HG02678 (cell line): ENCODE data around the gene ZPBP2.
"Not testable (repeated sequence)": the region's sequence is repeated elsewhere in the genome, so short reads cannot be mapped to it uniquely, and the experiment has no call there.

Experiments
- ATAC-seq: cut with Tn5 transposase; IDR thresholded peaks from one replicate; pipeline ENCODE4 v1.9.1; 2021; ENCODE audit warnings: mild to moderate bottlenecking, moderate library complexity; ENCODE audit not compliant: unreplicated experiment

The ZPBP2 gene, protein sequence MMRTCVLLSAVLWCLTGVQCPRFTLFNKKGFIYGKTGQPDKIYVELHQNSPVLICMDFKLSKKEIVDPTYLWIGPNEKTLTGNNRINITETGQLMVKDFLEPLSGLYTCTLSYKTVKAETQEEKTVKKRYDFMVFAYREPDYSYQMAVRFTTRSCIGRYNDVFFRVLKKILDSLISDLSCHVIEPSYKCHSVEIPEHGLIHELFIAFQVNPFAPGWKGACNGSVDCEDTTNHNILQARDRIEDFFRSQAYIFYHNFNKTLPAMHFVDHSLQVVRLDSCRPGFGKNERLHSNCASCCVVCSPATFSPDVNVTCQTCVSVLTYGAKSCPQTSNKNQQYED

GRCh38 chr17:39867880-39868553 is at the start of gene ZPBP2:
TSS of gene ZPBP2 (plus strand) at chr17:39868202. CDS start at chr17:39868355, 153 bp downstream.
- ATAC-seq, result no peak

GRCh38 chr17:39818358-39819000 is 49.5 kb upstream of the ZPBP2 start:
- ATAC-seq, result no peak

- no peak for ATAC-seq
Observed at GRCh38 chr17:39820541-39820940, 47.5 kb upstream of the ZPBP2 start.

GRCh38 chr17:39820987-39821386 is 47.0 kb upstream of the ZPBP2 start:
- ATAC-seq, result no peak

- ATAC-seq, result no peak
Observed at GRCh38 chr17:39822051-39822451, 46.0 kb upstream of the ZPBP2 start.

DNA sequence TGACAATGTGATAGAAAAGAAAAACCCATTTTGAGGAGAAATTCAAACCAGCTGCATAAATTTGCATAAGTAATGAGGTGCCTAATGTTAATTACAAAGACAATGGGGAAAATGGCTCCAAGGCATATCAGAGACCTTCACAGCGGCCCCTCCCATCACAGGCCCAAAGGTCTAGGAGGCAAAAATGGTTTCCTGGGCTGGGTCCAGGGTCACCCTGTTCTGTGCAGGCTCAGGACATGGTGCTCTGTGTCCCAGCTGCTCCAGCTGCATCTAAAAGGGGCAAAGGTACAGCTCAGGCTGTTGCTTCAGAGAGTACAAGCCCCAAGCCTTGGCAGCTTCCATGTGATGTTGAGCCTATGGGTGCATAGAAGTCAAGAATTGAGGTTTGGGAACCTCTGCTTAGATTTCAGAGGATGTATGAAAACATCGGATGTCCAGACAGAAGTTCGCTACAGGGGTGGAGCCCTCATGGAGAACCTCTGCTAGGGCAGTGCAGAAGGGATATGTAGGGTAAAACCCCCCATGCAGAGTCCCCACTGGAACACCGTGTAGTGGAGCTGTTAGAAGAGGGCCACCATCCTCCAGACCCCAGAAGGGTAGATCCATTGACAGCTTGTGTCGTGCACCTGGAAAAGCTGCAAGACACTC is 44.5 kb upstream of the ZPBP2 start:
- no peak for ATAC-seq

DNA sequence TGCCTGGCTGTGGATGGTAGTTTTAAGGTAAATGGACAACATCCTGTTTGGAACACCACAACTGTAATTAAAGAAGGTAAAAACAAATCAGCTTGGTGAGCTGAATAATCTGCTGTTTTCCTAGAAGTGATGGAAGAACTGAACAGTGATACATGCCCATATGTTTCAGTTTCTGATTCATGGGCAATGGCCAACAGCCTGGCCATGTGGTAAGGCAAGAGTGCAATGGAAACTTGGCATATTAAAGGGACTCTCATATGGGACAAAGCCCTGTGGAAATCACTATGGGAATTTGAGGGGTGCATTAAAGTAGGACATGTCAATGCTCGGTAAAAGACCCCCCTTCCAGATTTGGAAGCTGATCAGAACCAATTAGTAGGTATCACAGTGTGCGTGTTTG is 41.7 kb upstream of the ZPBP2 start:
- ATAC-seq, result no peak

GRCh38 chr17:39828443-39828842 is 39.6 kb upstream of the ZPBP2 start:
- no peak for ATAC-seq

GRCh38 chr17:39831588-39831987 is 36.4 kb upstream of the ZPBP2 start:
- no peak for ATAC-seq

DNA sequence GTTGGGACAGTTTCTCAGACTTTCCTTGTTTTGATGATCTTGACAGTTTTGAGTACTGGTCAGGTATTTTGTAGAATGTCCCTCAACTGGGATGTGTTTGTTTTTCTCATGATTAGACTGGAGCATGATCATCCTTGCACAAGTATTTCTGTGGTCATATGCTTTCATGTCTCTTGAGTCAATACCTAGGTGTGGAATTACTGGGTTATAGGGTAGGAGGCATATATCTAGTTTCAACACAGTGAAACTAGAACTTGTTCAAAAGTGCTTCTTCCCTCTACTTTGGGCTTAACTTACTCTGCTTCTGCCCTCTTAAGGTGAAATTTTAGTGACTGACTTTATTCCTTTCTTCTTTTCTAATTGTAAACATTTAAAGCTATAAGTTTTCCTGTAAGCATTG is 34.0 kb upstream of the ZPBP2 start:
- no peak for ATAC-seq

DNA sequence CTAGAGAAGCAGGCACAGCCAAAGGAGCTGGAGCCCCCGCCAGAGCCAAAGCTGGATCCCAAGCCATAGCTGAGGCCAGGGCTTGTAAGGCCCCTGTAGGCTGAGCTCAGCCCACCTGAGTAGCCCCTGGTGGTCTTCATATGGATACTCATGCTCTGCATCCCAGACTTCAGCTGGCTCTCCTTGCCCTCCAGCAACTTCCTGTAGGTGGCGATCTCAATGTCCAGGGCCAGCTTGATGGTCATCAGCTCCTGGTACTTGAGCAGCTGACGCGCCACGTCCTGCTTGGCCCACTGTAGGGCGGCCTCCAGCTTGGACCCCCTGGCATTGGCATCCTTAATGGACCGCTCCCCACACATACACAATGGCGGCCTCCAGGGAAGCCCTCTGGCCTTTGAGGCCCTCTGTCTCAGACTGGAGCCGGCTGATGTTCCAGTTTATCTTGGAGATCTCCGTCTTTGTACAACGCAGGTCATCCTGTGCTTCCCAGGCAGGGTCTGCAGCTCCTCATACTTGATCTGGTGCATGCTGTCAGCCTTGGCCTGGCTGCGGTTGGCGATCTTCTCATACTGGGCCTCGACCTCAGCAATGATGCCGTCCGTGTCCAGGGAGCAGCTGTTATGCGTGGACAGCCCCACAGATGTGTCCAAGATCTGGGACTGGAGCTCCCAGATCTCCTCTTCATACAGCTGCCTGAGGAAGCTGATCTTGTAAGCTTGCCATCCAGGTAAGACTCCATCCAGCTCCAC is 32.8 kb upstream of the ZPBP2 start:
- no peak for ATAC-seq

GRCh38 chr17:39836117-39836516 is 31.9 kb upstream of the ZPBP2 start:
- no peak for ATAC-seq

DNA sequence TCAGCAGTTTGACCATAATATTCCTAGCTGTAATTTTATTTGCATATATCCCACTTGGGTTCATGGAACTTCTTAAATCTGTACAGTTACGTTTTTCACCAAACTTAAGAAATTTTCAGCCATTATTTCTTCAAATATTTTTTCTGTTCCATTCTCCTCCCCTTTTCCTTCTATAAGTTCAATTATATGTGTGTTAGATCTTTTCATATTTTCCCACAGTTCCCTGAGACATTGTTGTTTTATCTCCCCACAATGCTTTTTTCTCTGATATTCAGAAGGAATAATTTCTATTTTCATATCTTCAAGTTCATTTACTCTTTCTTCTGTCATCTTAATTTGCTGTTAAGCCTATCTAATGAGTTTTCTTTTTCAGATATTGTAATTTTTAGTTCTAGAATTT is 29.9 kb upstream of the ZPBP2 start:
- no peak for ATAC-seq

- ATAC-seq, result no peak
Observed at GRCh38 chr17:39838784-39839183, 29.2 kb upstream of the ZPBP2 start.

- ATAC-seq, result no peak
Observed at GRCh38 chr17:39841134-39841683, 26.8 kb upstream of the ZPBP2 start.

GRCh38 chr17:39845052-39845846 is 22.8 kb upstream of the ZPBP2 start:
- no peak for ATAC-seq

- no peak for ATAC-seq
Observed at GRCh38 chr17:39846205-39846604, 21.8 kb upstream of the ZPBP2 start.

GRCh38 chr17:39848600-39848999 is 19.4 kb upstream of the ZPBP2 start:
- no peak for ATAC-seq

DNA sequence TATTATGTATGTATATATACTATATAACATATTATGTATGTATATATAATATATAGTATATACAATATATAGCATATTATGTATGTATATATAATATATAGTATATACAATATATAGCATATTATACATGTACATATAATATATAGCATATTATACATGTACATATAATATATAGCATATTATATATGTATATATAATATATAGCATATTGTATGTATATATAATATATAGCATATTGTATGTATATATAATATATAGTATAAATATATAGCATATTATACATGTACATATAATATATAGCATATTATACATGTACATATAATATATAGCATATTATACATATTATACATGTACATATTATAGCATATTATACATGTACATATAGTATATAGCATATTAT is 17.8 kb upstream of the ZPBP2 start:
- not testable (repeated sequence) for ATAC-seq

DNA sequence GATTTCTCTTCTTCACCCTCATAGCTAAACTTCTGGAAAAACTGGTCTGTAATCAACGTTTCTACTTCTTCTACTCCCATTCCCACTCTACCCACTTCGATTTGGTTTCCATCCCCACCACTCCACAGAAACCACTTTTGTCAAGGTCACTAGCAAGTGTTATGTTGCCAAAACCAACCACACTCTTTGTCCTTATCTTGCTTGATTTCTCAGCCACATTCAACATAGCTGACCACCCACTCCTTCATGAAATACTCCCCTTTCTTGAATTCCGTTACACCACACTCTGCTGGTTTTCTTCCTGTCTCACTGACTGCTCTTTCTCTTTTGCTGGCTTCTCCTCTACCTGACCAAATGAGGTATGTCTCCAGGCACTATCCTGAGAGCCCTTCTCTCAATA is 15.8 kb upstream of the ZPBP2 start:
- no peak for ATAC-seq
